ENCODE data around the gene RBPJ.

Gene RBPJ

DNA sequence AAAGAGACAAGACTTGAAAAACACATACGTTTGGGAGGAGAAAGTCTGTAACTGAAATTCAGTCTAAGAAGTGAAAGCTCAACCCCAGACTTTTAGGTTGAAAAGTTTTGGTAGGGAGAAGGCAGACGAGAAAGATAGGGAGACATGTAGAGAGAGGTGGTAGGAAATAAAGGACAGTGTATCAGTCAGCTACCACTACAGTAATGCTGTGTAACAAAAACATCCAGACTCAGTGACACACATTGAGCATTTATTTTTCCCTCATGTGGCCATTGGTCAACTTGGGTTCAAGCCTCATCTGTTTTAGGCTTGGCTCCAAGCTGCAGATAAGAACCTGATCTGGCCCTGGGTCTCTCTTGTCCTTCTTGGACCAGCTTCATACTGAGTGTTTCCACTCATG, 142.6 kb downstream of the RBPJ start:
- DNase-seq = no peak
- no peak overlapping the region for H3K27ac ChIP-seq (ENCODE audit: insufficient read depth, low read length, poor library complexity, severe bottlenecking)
- H3K27me3 ChIP-seq (replicated peaks; ENCODE audit: control insufficient read depth, insufficient read depth, low read length, poor library complexity, severe bottlenecking) = no peaks in the 10 kb centered on the region
- no peaks in the 10 kb centered on the region for H3K36me3 ChIP-seq (ENCODE audit: control insufficient read depth, insufficient read depth, low read length)
- no peak overlapping the region for H3K4me3 ChIP-seq (ENCODE audit: insufficient read depth, low read depth, low read length, poor library complexity, severe bottlenecking)
- no peaks in the 10 kb centered on the region for H3K4me1 ChIP-seq (ENCODE audit: control insufficient read depth, insufficient read depth, low read length, poor library complexity, severe bottlenecking)
- no peaks in the 10 kb centered on the region for H3K9me3 ChIP-seq (ENCODE audit: control insufficient read depth, low read length)

- no peaks in the 10 kb centered on the region for H3K4me1 ChIP-seq (ENCODE audit: control insufficient read depth, insufficient read depth, low read length, poor library complexity, severe bottlenecking)
- DNase-seq = no peak
- no peaks in the 10 kb centered on the region for H3K27me3 ChIP-seq (replicated peaks; ENCODE audit: control insufficient read depth, insufficient read depth, low read length, poor library complexity, severe bottlenecking)
- no peaks in the 10 kb centered on the region for H3K9me3 ChIP-seq (ENCODE audit: control insufficient read depth, low read length)
- H3K4me3 ChIP-seq (ENCODE audit: insufficient read depth, low read depth, low read length, poor library complexity, severe bottlenecking) = no peak overlapping the region
- no peaks in the 10 kb centered on the region for H3K36me3 ChIP-seq (ENCODE audit: control insufficient read depth, insufficient read depth, low read length)
- H3K27ac ChIP-seq (ENCODE audit: insufficient read depth, low read length, poor library complexity, severe bottlenecking) = no peak overlapping the region
Measured at GRCh38 chr4:26464420-26465095, 143.7 kb downstream of the RBPJ start.

DNA sequence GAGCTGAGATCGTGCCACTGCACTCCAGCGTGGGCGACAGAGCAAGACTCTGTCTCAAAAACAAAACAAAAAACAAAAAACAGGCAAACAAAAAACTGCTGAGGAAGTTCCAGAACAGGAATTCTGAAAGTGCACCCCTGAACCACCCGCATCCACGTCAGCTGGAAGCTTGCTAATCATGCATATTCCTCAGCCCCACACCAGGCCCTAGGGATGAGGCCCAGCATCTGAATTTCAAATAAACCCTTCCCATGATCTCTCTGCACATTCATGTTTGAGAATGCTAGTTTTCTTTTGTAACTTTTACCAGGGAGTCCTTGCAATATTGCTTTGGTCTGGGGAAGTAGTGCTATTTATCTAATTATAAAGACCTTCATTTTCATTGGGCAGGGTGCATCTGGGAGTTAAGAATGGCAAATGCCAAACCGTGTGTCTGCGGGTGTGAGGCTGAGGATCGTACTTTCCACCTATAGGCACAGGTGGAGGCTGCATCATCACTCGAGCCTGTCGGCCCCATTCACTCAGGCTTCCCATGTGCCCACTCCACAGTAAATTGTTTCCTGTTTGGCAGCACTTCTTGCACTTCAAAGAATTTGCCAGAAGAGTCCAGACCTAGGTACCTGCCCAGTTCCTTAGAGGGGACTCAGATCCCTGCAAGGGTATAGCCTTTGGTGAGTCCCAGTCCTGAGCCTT, 145.9 kb downstream of the RBPJ start:
- Histone ChIP-seq H3K4me3 (ENCODE audit: insufficient read depth, low read depth, low read length, poor library complexity, severe bottlenecking) (no peak overlapping the region), H3K27me3 (replicated peaks; ENCODE audit: control insufficient read depth, insufficient read depth, low read length, poor library complexity, severe bottlenecking) (no peaks in the 10 kb centered on the region), H3K27ac (ENCODE audit: insufficient read depth, low read length, poor library complexity, severe bottlenecking) (no peak overlapping the region), H3K4me1 (ENCODE audit: control insufficient read depth, insufficient read depth, low read length, poor library complexity, severe bottlenecking) (no peaks in the 10 kb centered on the region), H3K9me3 (ENCODE audit: control insufficient read depth, low read length) (no peaks in the 10 kb centered on the region), H3K36me3 (ENCODE audit: control insufficient read depth, insufficient read depth, low read length) (no peaks in the 10 kb centered on the region)
- DNase-seq = no peak

- Histone ChIP-seq H3K9me3 (ENCODE audit: control insufficient read depth, low read length) (no peaks in the 10 kb centered on the region), H3K4me3 (ENCODE audit: insufficient read depth, low read depth, low read length, poor library complexity, severe bottlenecking) (no peak overlapping the region), H3K27me3 (replicated peaks; ENCODE audit: control insufficient read depth, insufficient read depth, low read length, poor library complexity, severe bottlenecking) (no peaks in the 10 kb centered on the region), H3K27ac (ENCODE audit: insufficient read depth, low read length, poor library complexity, severe bottlenecking) (no peak overlapping the region), H3K36me3 (ENCODE audit: control insufficient read depth, insufficient read depth, low read length) (no peaks in the 10 kb centered on the region), H3K4me1 (ENCODE audit: control insufficient read depth, insufficient read depth, low read length, poor library complexity, severe bottlenecking) (no peaks in the 10 kb centered on the region)
- DNase-seq = no peak
Measured at GRCh38 chr4:26467724-26468123, 146.9 kb downstream of the RBPJ start.

DNA sequence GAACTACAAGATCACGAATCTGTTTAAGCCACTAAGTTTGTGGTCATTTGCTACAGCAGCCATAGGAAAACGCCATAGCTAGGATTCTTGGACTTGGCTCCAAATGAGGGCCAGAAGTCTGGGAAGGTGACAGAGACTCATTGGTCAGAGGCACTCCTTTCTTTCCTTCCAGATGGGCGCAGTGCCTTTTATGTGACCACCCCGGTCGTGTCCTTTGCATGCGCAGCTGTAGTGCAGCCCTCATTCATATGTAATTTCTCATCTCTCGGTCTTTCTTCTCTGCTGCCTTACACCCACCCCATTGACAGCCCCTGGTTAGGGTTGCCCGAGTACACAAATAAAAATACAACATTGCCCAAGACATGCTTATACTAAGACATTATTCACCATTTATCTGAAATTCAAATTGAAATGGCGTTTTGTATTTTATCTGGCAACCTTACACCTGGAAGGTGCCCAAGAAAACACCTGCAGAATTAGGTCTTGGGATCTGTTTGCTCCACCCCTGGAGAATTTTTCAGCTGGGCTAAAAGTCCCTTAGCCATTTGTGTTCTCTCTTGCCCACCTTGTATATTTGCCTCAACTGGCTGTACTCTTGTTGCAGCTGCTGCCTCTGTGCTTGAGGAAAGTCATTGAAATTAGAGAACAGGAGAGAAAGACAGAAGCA, 147.6 kb downstream of the RBPJ start:
- H3K36me3 ChIP-seq (ENCODE audit: control insufficient read depth, insufficient read depth, low read length) = no peaks in the 10 kb centered on the region
- no peaks in the 10 kb centered on the region for H3K4me1 ChIP-seq (ENCODE audit: control insufficient read depth, insufficient read depth, low read length, poor library complexity, severe bottlenecking)
- no peak overlapping the region for H3K4me3 ChIP-seq (ENCODE audit: insufficient read depth, low read depth, low read length, poor library complexity, severe bottlenecking)
- DNase-seq = no peak
- no peak overlapping the region for H3K27ac ChIP-seq (ENCODE audit: insufficient read depth, low read length, poor library complexity, severe bottlenecking)
- H3K27me3 ChIP-seq (replicated peaks; ENCODE audit: control insufficient read depth, insufficient read depth, low read length, poor library complexity, severe bottlenecking) = no peaks in the 10 kb centered on the region
- no peaks in the 10 kb centered on the region for H3K9me3 ChIP-seq (ENCODE audit: control insufficient read depth, low read length)

- Histone ChIP-seq H3K4me1 (ENCODE audit: control insufficient read depth, insufficient read depth, low read length, poor library complexity, severe bottlenecking) (no peaks in the 10 kb centered on the region), H3K36me3 (ENCODE audit: control insufficient read depth, insufficient read depth, low read length) (no peaks in the 10 kb centered on the region), H3K27ac (ENCODE audit: insufficient read depth, low read length, poor library complexity, severe bottlenecking) (no peak overlapping the region), H3K9me3 (ENCODE audit: control insufficient read depth, low read length) (no peaks in the 10 kb centered on the region), H3K4me3 (ENCODE audit: insufficient read depth, low read depth, low read length, poor library complexity, severe bottlenecking) (no peak overlapping the region), H3K27me3 (replicated peaks; ENCODE audit: control insufficient read depth, insufficient read depth, low read length, poor library complexity, severe bottlenecking) (no peaks in the 10 kb centered on the region)
- DNase-seq = no peak
Measured at GRCh38 chr4:26468977-26469376, 148.2 kb downstream of the RBPJ start.

DNA sequence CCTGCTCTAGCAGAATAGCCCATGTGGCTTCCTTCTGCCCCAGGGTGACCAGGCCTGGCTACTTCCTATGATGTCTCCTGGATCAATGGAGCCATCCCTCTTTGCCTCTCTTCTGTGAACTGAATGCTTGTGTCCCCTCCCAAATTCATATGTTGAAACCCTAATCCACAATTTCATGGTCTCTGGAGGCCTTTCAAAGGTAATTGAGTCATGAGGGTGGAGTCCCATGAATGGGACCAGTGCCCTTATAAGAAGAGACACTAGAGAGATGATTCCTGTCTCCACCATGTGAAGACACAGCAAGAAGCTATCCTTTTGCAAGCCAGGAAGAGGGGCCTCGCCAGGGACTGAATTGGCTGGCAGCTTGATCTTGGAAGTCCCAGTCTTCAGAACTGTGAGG, 151.1 kb downstream of the RBPJ start:
- no peak overlapping the region for H3K27ac ChIP-seq (ENCODE audit: insufficient read depth, low read length, poor library complexity, severe bottlenecking)
- H3K4me1 ChIP-seq (ENCODE audit: control insufficient read depth, insufficient read depth, low read length, poor library complexity, severe bottlenecking) = no peaks in the 10 kb centered on the region
- no peak overlapping the region for H3K4me3 ChIP-seq (ENCODE audit: insufficient read depth, low read depth, low read length, poor library complexity, severe bottlenecking)
- no peaks in the 10 kb centered on the region for H3K27me3 ChIP-seq (replicated peaks; ENCODE audit: control insufficient read depth, insufficient read depth, low read length, poor library complexity, severe bottlenecking)
- no peaks in the 10 kb centered on the region for H3K36me3 ChIP-seq (ENCODE audit: control insufficient read depth, insufficient read depth, low read length)
- no peak for DNase-seq
- H3K9me3 ChIP-seq (ENCODE audit: control insufficient read depth, low read length) = no peaks in the 10 kb centered on the region

DNA sequence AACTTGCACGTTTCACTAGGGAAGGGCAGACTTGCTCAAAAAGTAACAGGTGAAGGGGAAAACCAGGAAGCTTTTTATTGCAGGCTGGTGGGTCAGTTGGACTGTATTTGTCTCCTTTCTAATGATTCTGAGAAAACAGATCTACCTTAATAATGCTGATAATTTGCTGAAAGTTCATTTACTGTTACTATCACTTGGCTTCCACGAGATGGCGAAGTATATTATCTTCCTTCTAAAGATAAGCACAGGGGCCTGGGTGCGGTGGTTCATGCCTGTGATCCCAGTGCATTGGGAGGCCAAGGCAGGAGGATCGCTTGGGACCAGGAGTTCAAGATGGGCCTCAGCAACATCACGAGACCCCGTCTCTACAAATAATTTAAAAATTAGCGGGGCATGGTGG, 153.1 kb downstream of the RBPJ start:
- no peak for DNase-seq
- Histone ChIP-seq H3K9me3 (ENCODE audit: control insufficient read depth, low read length) (no peaks in the 10 kb centered on the region), H3K27ac (ENCODE audit: insufficient read depth, low read length, poor library complexity, severe bottlenecking) (no peak overlapping the region), H3K4me1 (ENCODE audit: control insufficient read depth, insufficient read depth, low read length, poor library complexity, severe bottlenecking) (no peaks in the 10 kb centered on the region), H3K27me3 (replicated peaks; ENCODE audit: control insufficient read depth, insufficient read depth, low read length, poor library complexity, severe bottlenecking) (no peaks in the 10 kb centered on the region), H3K4me3 (ENCODE audit: insufficient read depth, low read depth, low read length, poor library complexity, severe bottlenecking) (no peak overlapping the region), H3K36me3 (ENCODE audit: control insufficient read depth, insufficient read depth, low read length) (no peaks in the 10 kb centered on the region)

DNA sequence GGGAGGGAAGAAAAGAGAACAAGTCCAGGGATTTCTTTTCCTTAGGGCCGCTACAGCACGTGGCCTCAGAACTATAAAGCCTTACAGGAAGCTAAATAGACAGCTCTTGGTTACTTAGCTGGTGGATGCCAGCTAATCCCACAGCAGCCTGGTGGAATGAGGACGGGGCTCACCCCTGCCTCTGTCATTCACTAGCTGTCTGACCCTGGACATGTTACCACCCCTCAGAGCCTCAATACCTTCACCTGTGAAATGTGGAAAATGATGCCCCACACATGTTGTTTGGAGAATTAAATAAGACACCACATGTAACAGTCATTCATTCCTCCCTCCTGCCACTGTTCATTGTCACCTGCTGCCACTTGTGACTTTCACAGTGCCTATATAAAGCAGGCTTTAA, 153.7 kb downstream of the RBPJ start:
- DNase-seq = no peak
- Histone ChIP-seq H3K36me3 (ENCODE audit: control insufficient read depth, insufficient read depth, low read length) (no peaks in the 10 kb centered on the region), H3K27ac (ENCODE audit: insufficient read depth, low read length, poor library complexity, severe bottlenecking) (no peak overlapping the region), H3K27me3 (replicated peaks; ENCODE audit: control insufficient read depth, insufficient read depth, low read length, poor library complexity, severe bottlenecking) (no peaks in the 10 kb centered on the region), H3K4me3 (ENCODE audit: insufficient read depth, low read depth, low read length, poor library complexity, severe bottlenecking) (no peak overlapping the region), H3K4me1 (ENCODE audit: control insufficient read depth, insufficient read depth, low read length, poor library complexity, severe bottlenecking) (no peaks in the 10 kb centered on the region), H3K9me3 (ENCODE audit: control insufficient read depth, low read length) (no peaks in the 10 kb centered on the region)

DNA sequence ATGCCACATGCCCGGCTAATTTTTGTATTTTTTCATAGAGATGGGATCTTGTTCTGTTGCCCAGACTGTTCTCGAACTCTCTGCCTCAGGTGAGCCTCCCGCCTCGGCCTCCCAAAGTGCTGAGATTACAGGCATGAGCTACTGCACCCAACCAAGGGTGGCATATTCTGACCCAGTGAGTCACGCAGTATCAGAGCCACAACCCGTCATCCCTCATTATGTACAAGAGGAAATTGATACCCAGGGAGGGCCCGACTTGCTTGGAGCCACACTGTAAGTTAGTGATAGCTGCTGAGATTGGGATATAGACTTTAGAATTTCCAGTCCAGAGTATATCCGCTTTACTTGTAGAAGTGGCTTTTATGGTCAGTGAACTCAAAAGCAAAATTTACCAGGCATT, 154.9 kb downstream of the RBPJ start:
- DNase-seq = no peak
- Histone ChIP-seq H3K4me1 (ENCODE audit: control insufficient read depth, insufficient read depth, low read length, poor library complexity, severe bottlenecking) (no peaks in the 10 kb centered on the region), H3K27ac (ENCODE audit: insufficient read depth, low read length, poor library complexity, severe bottlenecking) (no peak overlapping the region), H3K27me3 (replicated peaks; ENCODE audit: control insufficient read depth, insufficient read depth, low read length, poor library complexity, severe bottlenecking) (no peaks in the 10 kb centered on the region), H3K9me3 (ENCODE audit: control insufficient read depth, low read length) (no peaks in the 10 kb centered on the region), H3K4me3 (ENCODE audit: insufficient read depth, low read depth, low read length, poor library complexity, severe bottlenecking) (no peak overlapping the region), H3K36me3 (ENCODE audit: control insufficient read depth, insufficient read depth, low read length) (no peaks in the 10 kb centered on the region)
